HCT116 (cell line): ENCODE data around the gene TMEM181. TPM values are rescaled to one million over a fixed set of nuclear protein-coding genes. Genes with fewer than 3 reads are reported as not detected.

Experiments used
- ATAC-seq: fragments of 200-7000 bp; cut with Tn5 transposase; 2 replicates; pipeline ENCODE4 v1.9.1; 2020; ENCODE audit warnings: mild to moderate bottlenecking, moderate library complexity
- BruUV-seq: library from RNA; stranded (reverse); fragments of 400-500 nt; replicated peaks from 2 replicates; lab custom pipeline; 2021; lab: Mats Ljungman, UMichigan
- CTCF ChIA-PET: fragments of 300-600 bp; sonication (Branson Sonifier 250); formaldehyde crosslinking; loops from one replicate; lab custom pipeline; 2021; ENCODE audit warnings: antibody characterized with exemption; lab: Charles Lee
- POLR2A ChIA-PET: fragments of 300-600, 350-600 bp; sonication (Branson Sonifier 250); formaldehyde crosslinking; loops from one replicate; lab custom pipeline; 2021; ENCODE audit warnings: antibody characterized with exemption; lab: Charles Lee
- RAD21 ChIA-PET, 2 experiments: fragments of 300-600 bp; sonication (Branson Sonifier 250); formaldehyde crosslinking; loops; one replicate each; lab custom pipeline; 2023; ENCODE audit warnings: low total read pairs in 2 of 2; ENCODE audit not compliant: uncharacterized antibody in 2 of 2, unreplicated experiment in 2 of 2, low non-redundant PET in 1 of 2; lab: Charles Lee
- DNase-seq: peaks from one replicate; pipeline ENCODE4 v3.0.0-alpha.2; 2010; ENCODE audit warnings: low read depth, low spot score
- H2AFZ ChIP-seq: fragments of 200-600 bp; shearing (Covaris generic), sonication (generic); 2 replicates; pipeline ENCODE4 v1.6.1; 2017; ENCODE audit warnings: low read depth, mixed run types, mixed read lengths, antibody characterized with exemption, low read length; ENCODE audit not compliant: poor library complexity, severe bottlenecking
- H3K27ac ChIP-seq: 2 replicates; pipeline ENCODE4 v1.5.1; 2012; ENCODE audit warnings: low read depth, low read length
- H3K27me3 ChIP-seq: fragments of 200-600 bp; sonication (generic); 2 replicates; pipeline ENCODE4 v1.6.1; 2016; ENCODE audit warnings: mixed run types, low read length, mixed read lengths; ENCODE audit not compliant: insufficient read depth
- H3K36me3 ChIP-seq, 2 experiments: fragments of 200-500 bp in 1 of 2; fragments of 200-600 bp in 1 of 2; sonication (Bioruptor generic) in 1 of 2; sonication (generic) in 1 of 2; 2 replicates each; pipeline versions ENCODE4 v1.5.1 to v1.6.1; 2014 to 2016; ENCODE audit warnings: low read length in 2 of 2, inconsistent platforms in 1 of 2, mixed read lengths in 1 of 2, mixed run types in 1 of 2; ENCODE audit not compliant: insufficient read depth in 2 of 2, control insufficient read depth in 1 of 2
- H3K4me1 ChIP-seq, 2 experiments: fragments of 200-600 bp in 1 of 2; sonication (generic) in 1 of 2; 2 replicates each; pipeline versions ENCODE4 v1.5.1 to v1.6.1; 2012 to 2017; ENCODE audit warnings: low read length in 2 of 2, inconsistent platforms in 1 of 2, mild to moderate bottlenecking in 1 of 2, mixed read lengths in 1 of 2, mixed run types in 1 of 2, moderate library complexity in 1 of 2; ENCODE audit not compliant: insufficient read depth in 2 of 2, control insufficient read depth in 1 of 2
- H3K4me2 ChIP-seq: fragments of 200-600 bp; sonication (generic); 2 replicates; pipeline ENCODE4 v1.6.1; 2017; ENCODE audit warnings: mixed run types, low read length, mixed read lengths
- H3K4me3 ChIP-seq, 2 experiments: fragments of 200-600 bp in 1 of 2; sonication (generic) in 1 of 2; replicated peaks in 1 of 2; 2 replicates each; pipeline ENCODE4 v1.5.1; 2011 to 2016; ENCODE audit warnings: low read length in 2 of 2, control low read depth in 1 of 2, low read depth in 1 of 2, mild to moderate bottlenecking in 1 of 2, mixed read lengths in 1 of 2, mixed run types in 1 of 2
- H3K79me2 ChIP-seq: fragments of 200-600 bp; sonication (generic); 2 replicates; pipeline ENCODE4 v1.6.1; 2017; ENCODE audit warnings: mild to moderate bottlenecking, mixed run types, low read length, moderate library complexity, mixed read lengths; ENCODE audit not compliant: insufficient read depth
- H3K9ac ChIP-seq: fragments of 200-600 bp; sonication (generic); 2 replicates; pipeline ENCODE4 v1.6.1; 2016; ENCODE audit warnings: low read length, mixed read lengths
- H3K9me2 ChIP-seq: fragments of 200-600 bp; sonication (generic), shearing (Covaris generic); 2 replicates; pipeline ENCODE4 v1.6.1; 2017; ENCODE audit warnings: mixed run types, mild to moderate bottlenecking, moderate library complexity; ENCODE audit not compliant: insufficient read depth
- H3K9me3 ChIP-seq, 2 experiments: fragments of 200-500 bp in 1 of 2; fragments of 200-600 bp in 1 of 2; sonication (Bioruptor generic) in 1 of 2; sonication (generic) in 1 of 2; 2 replicates each; pipeline ENCODE4 v1.6.1; 2014 to 2017; ENCODE audit warnings: low read length in 2 of 2, mixed read lengths in 2 of 2, inconsistent platforms in 1 of 2, low read depth in 1 of 2, mild to moderate bottlenecking in 1 of 2, mixed run types in 1 of 2, moderate library complexity in 1 of 2; ENCODE audit not compliant: control insufficient read depth in 1 of 2, insufficient read depth in 1 of 2
- H4K20me1 ChIP-seq: fragments of 200-600 bp; sonication (generic), shearing (Covaris generic); 2 replicates; pipeline ENCODE4 v1.6.1; 2017; ENCODE audit warnings: mixed run types, mild to moderate bottlenecking, moderate library complexity; ENCODE audit not compliant: insufficient read depth
- CEBPB ChIP-seq: IDR thresholded peaks from 2 replicates; pipeline ENCODE4 v1.6.1; 2012; ENCODE audit warnings: low read depth
- EGR1 ChIP-seq: IDR thresholded peaks from 2 replicates; pipeline ENCODE4 v1.6.1; 2012; ENCODE audit warnings: low read depth
- EZH2 ChIP-seq: fragments of 200-600 bp; sonication (generic); IDR thresholded peaks from 2 replicates; pipeline ENCODE4 v1.6.1; 2017; ENCODE audit warnings: antibody characterized with exemption, mixed run types
- JUND ChIP-seq: IDR thresholded peaks from 2 replicates; pipeline ENCODE4 v1.6.1; 2012
- POLR2A ChIP-seq: IDR thresholded peaks from 2 replicates; pipeline ENCODE4 v1.7.0; 2011; ENCODE audit warnings: borderline replicate concordance; ENCODE audit not compliant: insufficient read depth, insufficient read length; ENCODE audit errors: extremely low read depth
- POLR2AphosphoS5 ChIP-seq: IDR thresholded peaks from 2 replicates; pipeline ENCODE4 v1.6.1; 2011; ENCODE audit warnings: mild to moderate bottlenecking, low read depth, low read length, moderate library complexity
- REST ChIP-seq: IDR thresholded peaks from 2 replicates; pipeline ENCODE4 v1.6.1; 2012; ENCODE audit warnings: low read depth
- YY1 ChIP-seq: IDR thresholded peaks from 2 replicates; pipeline ENCODE4 v1.6.1; 2011; ENCODE audit warnings: low read length, low read depth, moderate library complexity, mild to moderate bottlenecking; ENCODE audit not compliant: insufficient replicate concordance; ENCODE audit errors: extremely low read depth
- ZNF274 ChIP-seq: fragments of 200-500 bp; sonication (Bioruptor generic); IDR thresholded peaks from 2 replicates; pipeline ENCODE4 v1.6.1; 2014; ENCODE audit warnings: mild to moderate bottlenecking, low read depth, low read length, inconsistent platforms
- intact Hi-C: fragments of 100-400 bp; cut with micrococcal nuclease; formaldehyde crosslinking; loops from 2 replicates; pipeline ENCODE4 v1.10.0; 2022
- total RNA-seq: library from RNA; stranded (reverse); gene quantifications from one replicate; pipeline ENCODE4 v1.2.1, GENCODE V29; 2021; ENCODE audit not compliant: unreplicated experiment
- TF ChIP-seq, protein P1 (sequence below), 3 experiments: fragments of 200-600 bp in 1 of 3; sonication (generic) in 1 of 3; IDR thresholded peaks in 2 of 3; conservative IDR thresholded peaks in 1 of 3; 2 replicates each; pipeline ENCODE4 v1.5.1; 2012 to 2017; ENCODE audit warnings: low read depth in 2 of 3, low read length in 2 of 3, antibody characterized with exemption in 1 of 3, borderline replicate concordance in 1 of 3, control low read depth in 1 of 3, mild to moderate bottlenecking in 1 of 3, mixed read lengths in 1 of 3, mixed run types in 1 of 3, moderate library complexity in 1 of 3; ENCODE audit not compliant: insufficient read depth in 1 of 3

Gene TMEM181
- total RNA-seq, 1 experiment from 2014 or later = 34.4 TPM

DNA sequence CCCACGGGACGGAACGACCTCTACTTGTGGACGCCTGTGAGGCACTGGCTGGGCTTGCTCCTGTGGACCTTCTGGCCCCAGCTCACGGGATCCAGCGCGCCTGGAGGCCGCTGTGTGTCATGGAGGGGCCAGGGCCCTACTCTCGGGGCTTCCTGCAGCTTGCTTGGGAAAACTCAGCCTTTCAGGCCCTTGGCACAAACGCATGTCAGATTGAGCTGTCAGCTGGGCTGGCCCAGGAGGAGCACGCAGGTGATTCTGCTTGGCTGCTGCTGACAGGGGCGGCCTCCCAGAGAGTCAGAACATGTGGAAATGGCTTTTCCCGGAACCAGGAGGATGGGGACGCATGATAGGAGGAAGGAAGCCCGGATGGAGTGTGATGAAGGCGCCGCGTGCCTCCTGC, 39.7 kb downstream of the TMEM181 start:
- Histone ChIP-seq H3K9ac (no peak overlapping the region), H3K4me2 (no peak overlapping the region), H3K79me2 (peaks cover 52% of the 10 kb centered on the region), H3K4me3 (no peak overlapping the region), H3K27me3 (no peaks in the 10 kb centered on the region), H3K27ac (no peak overlapping the region), H4K20me1 (no peaks in the 10 kb centered on the region; the same call in 1 of the 2 replicates), H3K9me3 (no peaks in the 10 kb centered on the region), H3K4me1 (peaks cover 0 to 3% of the 10 kb centered on the region in 2 experiments; a peak in 1 of 4 replicates), H3K9me2 (no peaks in the 10 kb centered on the region), H3K36me3 (peaks cover 8 to 49% of the 10 kb centered on the region in 2 experiments), H2AFZ (no peak overlapping the region)
- BruUV-seq = no TSS peak
- CTCF ChIA-PET = no interaction called here
- TF ChIP-seq JUND = no peak
- TF ChIP-seq REST = no peak
- no peak for TF ChIP-seq YY1
- no peak for TF ChIP-seq EGR1
- no peak for TF ChIP-seq POLR2A
- TF ChIP-seq POLR2AphosphoS5 = no peak
- no peak for TF ChIP-seq EZH2
- TF ChIP-seq ZNF274 = no peak
- TF ChIP-seq, protein P1, sequence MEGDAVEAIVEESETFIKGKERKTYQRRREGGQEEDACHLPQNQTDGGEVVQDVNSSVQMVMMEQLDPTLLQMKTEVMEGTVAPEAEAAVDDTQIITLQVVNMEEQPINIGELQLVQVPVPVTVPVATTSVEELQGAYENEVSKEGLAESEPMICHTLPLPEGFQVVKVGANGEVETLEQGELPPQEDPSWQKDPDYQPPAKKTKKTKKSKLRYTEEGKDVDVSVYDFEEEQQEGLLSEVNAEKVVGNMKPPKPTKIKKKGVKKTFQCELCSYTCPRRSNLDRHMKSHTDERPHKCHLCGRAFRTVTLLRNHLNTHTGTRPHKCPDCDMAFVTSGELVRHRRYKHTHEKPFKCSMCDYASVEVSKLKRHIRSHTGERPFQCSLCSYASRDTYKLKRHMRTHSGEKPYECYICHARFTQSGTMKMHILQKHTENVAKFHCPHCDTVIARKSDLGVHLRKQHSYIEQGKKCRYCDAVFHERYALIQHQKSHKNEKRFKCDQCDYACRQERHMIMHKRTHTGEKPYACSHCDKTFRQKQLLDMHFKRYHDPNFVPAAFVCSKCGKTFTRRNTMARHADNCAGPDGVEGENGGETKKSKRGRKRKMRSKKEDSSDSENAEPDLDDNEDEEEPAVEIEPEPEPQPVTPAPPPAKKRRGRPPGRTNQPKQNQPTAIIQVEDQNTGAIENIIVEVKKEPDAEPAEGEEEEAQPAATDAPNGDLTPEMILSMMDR (IDR thresholded peaks at IDR 0.05 in 2 of 3, conservative IDR thresholded peaks at IDR 0.05 in 1 of 3; ENCODE audit: borderline replicate concordance in 1 of 3, insufficient read depth in 1 of 3, low read depth in 2 of 3, low read length in 2 of 3) = no peak
- TF ChIP-seq CEBPB = no peak
- ATAC-seq (no peak), DNase-seq (no peak)
- intact Hi-C loops = no loop called here
- POLR2A ChIA-PET = no interaction called here
- RAD21 ChIA-PET = no interaction called here
